OCI-LY3 (cell line): Measurements from ENCODE around the gene BMP7.
"Not testable (repeated sequence)": the region's sequence is repeated elsewhere in the genome, so short reads cannot be mapped to it uniquely, and the experiment has no call there.

ENCODE experiments used
- EZH2phosphoT487 ChIP-seq: fragments of 200-600 bp; shearing (Covaris generic); IDR thresholded peaks from 2 replicates; pipeline ENCODE4 v1.6.1; 2018; ENCODE audit warnings: antibody characterized with exemption, mixed run types, low read depth
- TF ChIP-seq, protein P1 (sequence below): fragments of 200-600, 300-600 bp; sonication (generic); IDR thresholded peaks from 2 replicates; pipeline ENCODE4 v1.5.1; 2014; ENCODE audit warnings: antibody characterized with exemption, low read length, low read depth

DNA sequence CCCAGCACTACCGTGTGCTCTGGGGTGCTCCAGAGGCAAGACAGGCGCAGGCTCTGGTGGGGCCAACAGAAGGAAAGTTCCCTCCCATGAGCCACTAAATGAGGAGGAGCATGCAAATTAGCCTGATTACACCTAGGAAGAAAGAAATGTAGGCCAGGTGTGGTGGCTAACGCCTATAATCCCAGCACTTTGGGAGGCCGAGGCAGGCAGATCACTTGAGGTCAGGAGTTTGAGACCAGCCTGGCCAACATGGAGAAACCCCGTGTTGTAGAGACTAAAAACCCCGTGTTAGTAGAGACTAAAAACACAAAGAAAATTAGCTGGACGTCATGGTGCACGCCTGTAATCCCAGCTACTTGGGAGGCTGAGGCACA is 75.2 kb downstream of the BMP7 start:
- TF ChIP-seq, protein P1, sequence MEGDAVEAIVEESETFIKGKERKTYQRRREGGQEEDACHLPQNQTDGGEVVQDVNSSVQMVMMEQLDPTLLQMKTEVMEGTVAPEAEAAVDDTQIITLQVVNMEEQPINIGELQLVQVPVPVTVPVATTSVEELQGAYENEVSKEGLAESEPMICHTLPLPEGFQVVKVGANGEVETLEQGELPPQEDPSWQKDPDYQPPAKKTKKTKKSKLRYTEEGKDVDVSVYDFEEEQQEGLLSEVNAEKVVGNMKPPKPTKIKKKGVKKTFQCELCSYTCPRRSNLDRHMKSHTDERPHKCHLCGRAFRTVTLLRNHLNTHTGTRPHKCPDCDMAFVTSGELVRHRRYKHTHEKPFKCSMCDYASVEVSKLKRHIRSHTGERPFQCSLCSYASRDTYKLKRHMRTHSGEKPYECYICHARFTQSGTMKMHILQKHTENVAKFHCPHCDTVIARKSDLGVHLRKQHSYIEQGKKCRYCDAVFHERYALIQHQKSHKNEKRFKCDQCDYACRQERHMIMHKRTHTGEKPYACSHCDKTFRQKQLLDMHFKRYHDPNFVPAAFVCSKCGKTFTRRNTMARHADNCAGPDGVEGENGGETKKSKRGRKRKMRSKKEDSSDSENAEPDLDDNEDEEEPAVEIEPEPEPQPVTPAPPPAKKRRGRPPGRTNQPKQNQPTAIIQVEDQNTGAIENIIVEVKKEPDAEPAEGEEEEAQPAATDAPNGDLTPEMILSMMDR = not testable (repeated sequence)
- not testable (repeated sequence) for TF ChIP-seq EZH2phosphoT487
